GM18498 (cell line): ENCODE data around the gene PRRT1B.

Experiments
- ATAC-seq: cut with Tn5 transposase; IDR thresholded peaks from one replicate; pipeline ENCODE4 v1.9.1; 2021; ENCODE audit warnings: mild to moderate bottlenecking, moderate library complexity; ENCODE audit not compliant: unreplicated experiment

The PRRT1B gene

GRCh38 chr9:131522257-131523085 is 22.9 kb upstream of the PRRT1B start:
- no peak for ATAC-seq

GRCh38 chr9:131523086-131523388 is 22.3 kb upstream of the PRRT1B start:
- ATAC-seq: no peak

GRCh38 chr9:131523451-131524435 is 21.6 kb upstream of the PRRT1B start:
- ATAC-seq: no peak

GRCh38 chr9:131524665-131525315 is 20.5 kb upstream of the PRRT1B start:
- no peak for ATAC-seq

- ATAC-seq: no peak
Measured at GRCh38 chr9:131525643-131526565, 19.4 kb upstream of the PRRT1B start.

- ATAC-seq: no peak
Measured at GRCh38 chr9:131528186-131528585, 17.1 kb upstream of the PRRT1B start.

- no peak for ATAC-seq
Measured at GRCh38 chr9:131528886-131529505, 16.3 kb upstream of the PRRT1B start.

- ATAC-seq: no peak
Measured at GRCh38 chr9:131529597-131530545, 15.5 kb upstream of the PRRT1B start.

GRCh38 chr9:131530546-131530919 is 14.8 kb upstream of the PRRT1B start:
- peak; percentile 35 for ATAC-seq

- ATAC-seq: peak; percentile 80
Measured at GRCh38 chr9:131530920-131531832, 14.1 kb upstream of the PRRT1B start, which contains the start of gene UCK1. TSS of gene UCK1 (minus strand) at chr9:131531263. CDS start at chr9:131531174, 89 bp downstream.

GRCh38 chr9:131534721-131535237 is 10.5 kb upstream of the PRRT1B start:
- ATAC-seq: no peak

- ATAC-seq: no peak
Measured at GRCh38 chr9:131537946-131538345, 7.4 kb upstream of the PRRT1B start.

- ATAC-seq: no peak
Measured at GRCh38 chr9:131539223-131539923, 6.0 kb upstream of the PRRT1B start.

GRCh38 chr9:131543141-131543540 is 2.2 kb upstream of the PRRT1B start:
- no peak for ATAC-seq

GRCh38 chr9:131545786-131546335 is 538 bp downstream of the PRRT1B start:
- no peak for ATAC-seq

- no peak for ATAC-seq
Measured at GRCh38 chr9:131546336-131547084, 1.2 kb downstream of the PRRT1B start.
